DMS79 (cell line): ENCODE data around the gene FBXL20.
"Not testable (repeated sequence)": the region's sequence is repeated elsewhere in the genome, so short reads cannot be mapped to it uniquely, and the experiment has no call there.

Source experiments
- DNase-seq: peaks from one replicate; lab custom pipeline; 2025; lab: John Stamatoyannopoulos, UW

FBXL20 gene

DNA sequence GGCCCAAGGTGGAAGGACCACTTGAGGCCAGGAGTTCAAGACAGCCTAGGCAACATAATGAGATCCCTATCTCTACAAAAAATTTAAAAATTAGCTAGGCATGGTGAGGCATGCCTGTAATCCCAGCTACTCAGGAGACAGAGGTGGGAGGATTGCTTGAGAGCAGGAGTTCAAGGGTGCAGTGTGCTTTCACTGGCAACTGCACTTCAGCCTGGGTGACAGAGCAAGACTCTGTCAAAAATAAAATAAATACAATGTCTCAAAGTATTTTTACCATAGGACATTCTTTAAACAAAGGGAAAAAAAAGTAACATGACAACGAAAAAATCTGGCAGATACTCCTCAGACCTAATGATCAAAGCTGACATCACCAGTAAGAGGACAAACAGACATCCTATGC is 72.6 kb downstream of the FBXL20 start:
- DNase-seq: no peak

DNA sequence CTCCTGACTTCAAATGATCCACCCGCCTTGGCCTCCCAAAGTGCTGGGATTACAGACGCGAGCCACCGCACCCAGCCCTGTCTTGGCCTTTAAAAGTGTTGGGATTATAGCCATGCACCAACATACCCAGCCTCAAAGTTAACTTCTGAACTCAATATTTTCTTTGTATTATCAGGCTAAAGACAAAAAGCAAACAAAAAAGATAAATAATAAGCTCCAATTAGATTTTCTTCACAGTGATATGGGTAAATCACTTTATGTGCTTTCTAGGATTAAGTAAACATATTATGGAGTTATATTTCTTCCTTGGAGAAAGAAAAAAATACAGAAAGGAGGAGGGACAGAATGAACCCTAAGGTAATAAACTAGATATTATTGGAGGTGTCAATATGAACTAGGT is 74.3 kb downstream of the FBXL20 start:
- DNase-seq: no peak

- no peak for DNase-seq
These were observed 75.7 kb downstream of the FBXL20 start for GRCh38 chr17:39325528-39326240.

- DNase-seq: no peak
These were observed 82.8 kb downstream of the FBXL20 start for GRCh38 chr17:39318636-39319035.

GRCh38 chr17:39306509-39307212 is 94.8 kb downstream of the FBXL20 start:
- no peak for DNase-seq

DNA sequence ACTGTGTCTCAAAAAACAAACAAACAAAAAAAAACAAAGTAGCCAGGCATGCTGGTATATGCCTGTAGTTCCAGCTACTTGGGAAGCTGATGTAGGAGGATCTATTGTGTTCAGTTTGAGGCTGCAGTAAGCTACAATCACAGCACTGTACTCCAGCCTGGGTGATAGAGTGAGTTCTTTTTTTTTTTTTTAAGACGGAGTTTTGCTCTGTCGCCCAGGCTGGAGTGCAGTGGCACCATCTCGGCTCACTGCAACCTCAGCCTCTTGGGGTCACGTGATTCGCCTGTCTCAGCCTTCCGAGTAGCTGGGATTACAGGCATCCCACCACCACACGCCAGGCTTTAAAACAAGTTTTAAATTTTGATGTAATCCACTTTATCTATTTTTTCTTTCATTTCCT is 95.4 kb downstream of the FBXL20 start:
- DNase-seq: no peak

DNA sequence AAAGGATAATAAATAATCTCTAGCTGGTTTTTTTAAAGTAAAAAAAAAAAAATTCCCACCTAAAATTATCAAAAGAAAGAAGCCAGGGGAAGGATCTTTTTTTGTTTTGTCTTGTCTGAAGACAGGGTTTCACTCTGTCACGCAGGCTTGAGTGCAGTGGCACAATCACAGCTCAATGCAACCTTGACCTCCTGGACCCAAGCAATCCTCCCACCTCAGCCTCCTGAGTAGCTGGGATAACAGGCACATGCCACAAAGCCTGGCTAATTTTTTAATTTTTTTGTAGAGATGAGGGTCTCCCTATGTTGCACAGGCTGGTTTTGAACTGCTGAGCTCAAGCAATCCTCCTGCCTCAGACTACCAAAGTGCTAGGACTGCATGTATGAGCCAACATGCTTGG is 97.2 kb downstream of the FBXL20 start:
- no peak for DNase-seq

DNA sequence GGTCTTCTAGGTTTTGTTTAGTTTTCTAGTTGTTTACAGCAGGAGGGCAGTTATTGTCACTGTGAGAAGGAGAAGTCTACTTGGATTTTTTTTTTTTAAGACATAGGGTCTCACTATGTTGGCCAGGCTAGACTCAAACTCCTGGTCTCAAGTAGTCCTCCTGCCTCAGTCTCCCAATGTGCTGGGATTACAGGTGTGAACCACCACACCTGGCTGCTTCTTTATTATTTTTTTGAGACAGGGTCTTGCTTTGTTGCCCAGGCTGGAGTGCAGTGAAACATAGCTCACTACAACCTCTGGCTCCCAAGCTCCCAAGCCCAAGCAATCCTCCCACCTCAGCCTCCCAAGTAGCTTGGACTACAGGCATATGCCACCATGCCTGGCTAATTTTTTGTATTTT is 107.4 kb downstream of the FBXL20 start:
- no peak for DNase-seq

DNA sequence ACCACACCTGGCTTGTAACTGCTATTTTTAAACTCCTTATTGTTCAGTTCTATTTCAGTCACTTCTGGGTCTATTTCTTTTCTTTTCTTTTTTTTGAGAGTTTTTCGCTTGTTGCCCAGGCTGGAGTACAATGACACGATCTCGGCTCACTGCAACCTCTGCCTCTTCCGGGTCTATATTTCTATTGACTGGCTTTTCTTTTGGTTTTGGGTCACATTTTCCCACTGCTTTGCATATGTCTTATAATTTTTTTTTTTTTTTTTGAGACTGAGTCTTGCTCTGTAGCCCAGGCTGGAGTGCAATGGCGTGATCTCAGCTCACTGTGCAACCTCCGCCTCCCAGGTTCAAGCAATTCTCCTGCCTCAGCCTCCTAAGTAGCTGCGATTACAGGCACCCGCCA is 108.9 kb downstream of the FBXL20 start:
- not testable (repeated sequence) for DNase-seq

DNA sequence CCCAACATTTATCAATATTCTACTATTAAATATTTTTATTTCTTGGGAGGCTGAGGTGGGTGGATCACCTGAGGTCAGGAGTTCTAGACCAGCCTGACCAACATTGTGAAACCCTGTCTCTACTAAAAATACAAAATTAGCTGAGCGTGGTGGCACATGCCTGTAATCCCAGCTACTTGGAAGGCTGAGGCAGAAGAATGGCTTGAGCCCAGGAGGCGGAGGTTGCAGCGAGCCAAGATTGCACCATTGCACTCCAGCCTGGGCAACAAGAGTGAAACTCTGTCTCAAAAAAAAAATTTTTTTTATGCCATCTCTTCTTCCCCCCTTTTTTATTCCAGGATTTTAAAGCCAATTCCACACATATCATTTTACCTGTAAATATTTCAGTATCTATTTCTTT is 114.9 kb downstream of the FBXL20 start:
- not testable (repeated sequence) for DNase-seq

GRCh38 chr17:39284685-39285084 is 116.7 kb downstream of the FBXL20 start:
- DNase-seq: no peak

- no peak for DNase-seq
These were observed 117.5 kb downstream of the FBXL20 start for GRCh38 chr17:39283896-39284295.

- DNase-seq: no peak
These were observed 118.3 kb downstream of the FBXL20 start for GRCh38 chr17:39283098-39283497.

- no peak for DNase-seq
These were observed 119.6 kb downstream of the FBXL20 start for GRCh38 chr17:39281806-39282205.

DNA sequence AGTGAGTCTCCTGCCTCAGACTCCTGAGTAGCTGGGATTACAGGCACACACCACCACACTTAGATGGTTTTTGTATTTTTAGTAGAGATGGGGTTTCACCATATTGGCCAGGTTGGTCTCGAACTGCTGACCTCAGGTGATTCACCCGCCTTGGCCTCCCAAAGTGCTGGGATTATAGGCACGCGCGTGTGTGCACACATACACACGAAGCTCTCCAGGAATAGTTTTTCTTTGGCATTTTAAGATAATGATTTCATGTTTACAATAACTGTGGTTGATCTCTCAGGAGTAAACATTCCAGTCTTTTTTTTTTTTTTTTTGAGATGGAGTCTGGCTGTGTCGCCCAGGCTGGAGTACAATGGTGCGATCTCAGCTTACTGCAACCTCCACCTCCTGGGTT is 123.2 kb downstream of the FBXL20 start:
- not testable (repeated sequence) for DNase-seq

DNA sequence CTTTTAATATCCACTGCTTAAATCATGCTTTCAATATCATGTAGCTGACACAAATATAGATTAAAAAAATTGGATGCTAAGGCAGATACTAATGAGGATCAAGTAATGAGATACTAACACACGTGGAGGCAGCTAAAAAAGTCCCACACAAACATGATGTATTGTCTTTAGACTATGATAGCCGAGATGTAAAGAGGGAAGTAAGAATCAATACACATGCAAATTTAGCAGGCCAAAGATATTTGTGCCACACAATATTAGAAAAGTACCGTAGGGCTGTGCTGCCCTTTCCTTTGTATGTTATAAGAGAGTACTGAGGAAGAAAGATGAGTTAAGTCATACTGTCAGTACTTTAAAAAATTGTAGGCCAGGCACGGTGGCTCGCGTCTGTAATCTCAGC is 124.3 kb downstream of the FBXL20 start:
- DNase-seq: no peak

DNA sequence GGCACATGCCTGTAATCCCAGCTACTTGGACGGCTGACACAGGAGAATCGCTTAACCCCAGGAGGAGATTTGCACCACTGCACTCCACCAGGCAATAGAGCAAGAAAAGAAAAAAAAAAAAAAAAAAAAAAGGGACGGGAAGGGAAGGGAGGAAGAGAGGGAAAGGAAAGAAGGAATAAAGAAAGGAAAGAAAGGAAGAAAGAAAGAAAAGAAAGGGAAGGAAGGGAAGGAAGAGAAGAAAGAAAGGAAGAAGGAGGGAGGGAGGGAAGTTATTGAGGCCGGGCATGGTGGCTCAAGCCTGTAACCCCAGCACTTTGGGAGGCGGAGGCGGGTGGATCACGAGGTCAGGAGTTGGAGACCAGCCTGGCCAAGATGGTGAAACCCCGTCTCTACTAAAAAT is 125.3 kb downstream of the FBXL20 start:
- no peak for DNase-seq

GRCh38 chr17:39271546-39271945 is 129.9 kb downstream of the FBXL20 start:
- DNase-seq: no peak

DNA sequence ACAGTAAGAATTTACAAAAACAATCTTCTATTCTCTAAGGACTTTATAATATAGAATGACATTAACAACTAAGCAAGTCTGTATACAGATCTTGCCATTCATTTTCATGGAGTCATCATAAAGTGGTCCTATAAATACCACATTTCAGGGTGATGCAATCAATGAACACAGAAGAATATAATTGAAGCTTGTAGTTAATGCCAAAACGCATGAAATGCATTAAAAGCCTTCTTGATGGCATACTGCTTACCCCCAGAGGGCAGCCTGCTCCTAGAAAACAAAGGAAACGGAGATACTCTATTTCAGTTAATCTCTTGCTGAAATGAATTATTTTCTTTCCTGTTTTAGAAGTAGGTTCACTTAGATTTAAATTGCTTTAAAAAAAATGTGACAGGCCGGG is 130.5 kb downstream of the FBXL20 start:
- DNase-seq: no peak

DNA sequence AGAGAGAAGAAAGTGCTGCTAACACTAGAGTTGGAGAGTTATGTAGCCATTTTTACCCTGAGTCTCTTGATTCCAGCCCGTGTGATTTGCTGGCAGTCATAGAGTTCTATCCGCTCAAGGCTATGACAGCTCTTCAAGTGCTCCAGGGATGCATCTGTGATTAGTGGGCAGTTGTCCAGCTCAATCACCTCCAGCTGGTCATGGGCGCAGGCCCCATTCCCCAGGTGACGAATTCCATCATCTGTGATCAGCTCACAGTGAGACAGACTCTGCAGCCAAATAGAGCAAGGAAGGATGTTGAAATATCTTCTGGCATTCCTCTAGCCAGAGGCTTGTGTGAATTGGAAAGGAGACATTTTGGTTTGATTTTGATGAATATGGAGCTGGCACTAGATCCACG is 137.3 kb downstream of the FBXL20 start:
- DNase-seq: no peak

GRCh38 chr17:39261286-39261685 is 140.1 kb downstream of the FBXL20 start:
- DNase-seq: no peak

GRCh38 chr17:39252788-39253460 is 148.5 kb downstream of the FBXL20 start:
- no peak for DNase-seq

DNA sequence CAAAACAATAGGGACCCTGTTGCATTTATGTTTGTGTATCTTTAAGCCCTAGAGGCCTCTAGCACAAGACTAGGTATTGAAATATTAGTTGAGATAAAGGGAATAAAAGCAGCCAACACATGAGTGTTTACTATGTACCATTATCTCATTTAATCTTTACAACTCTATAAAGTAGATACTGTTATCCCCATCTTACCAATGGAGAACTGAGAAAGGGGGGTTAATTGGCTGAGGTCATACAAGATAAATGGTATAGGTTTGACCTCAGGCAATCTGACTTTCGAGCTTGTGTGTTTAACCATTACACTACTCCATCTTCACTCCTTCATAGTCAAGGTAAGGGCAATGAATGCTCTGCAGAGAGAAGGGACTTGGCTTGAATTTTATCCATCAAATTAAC is 149.4 kb downstream of the FBXL20 start:
- DNase-seq: no peak
